HG03066 (cell line): ENCODE data around the gene HECW1.

ENCODE experiments used
- ATAC-seq: cut with Tn5 transposase; IDR thresholded peaks from one replicate; pipeline ENCODE4 v1.9.1; 2021; ENCODE audit warnings: low read depth; ENCODE audit not compliant: unreplicated experiment

The HECW1 gene

DNA sequence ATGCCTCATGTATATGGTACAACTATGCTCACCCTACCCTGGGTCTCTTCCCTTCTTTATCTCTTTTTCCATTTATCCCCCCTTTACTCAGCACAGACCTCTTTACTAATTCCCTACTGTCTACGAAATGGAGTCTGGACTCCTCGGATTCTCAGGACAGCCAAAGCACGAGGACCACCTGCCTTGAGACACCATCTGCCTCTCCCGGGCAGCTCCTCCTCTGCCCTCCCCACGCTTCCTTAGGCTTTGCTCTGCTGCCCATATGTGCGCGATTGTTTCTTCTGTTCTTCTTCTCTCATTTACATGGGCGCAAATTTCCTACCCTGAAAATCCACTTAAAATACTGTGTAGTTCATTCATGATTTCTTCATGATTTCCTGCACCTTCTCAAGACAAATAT, 407.8 kb downstream of the HECW1 start:
- ATAC-seq: no peak

DNA sequence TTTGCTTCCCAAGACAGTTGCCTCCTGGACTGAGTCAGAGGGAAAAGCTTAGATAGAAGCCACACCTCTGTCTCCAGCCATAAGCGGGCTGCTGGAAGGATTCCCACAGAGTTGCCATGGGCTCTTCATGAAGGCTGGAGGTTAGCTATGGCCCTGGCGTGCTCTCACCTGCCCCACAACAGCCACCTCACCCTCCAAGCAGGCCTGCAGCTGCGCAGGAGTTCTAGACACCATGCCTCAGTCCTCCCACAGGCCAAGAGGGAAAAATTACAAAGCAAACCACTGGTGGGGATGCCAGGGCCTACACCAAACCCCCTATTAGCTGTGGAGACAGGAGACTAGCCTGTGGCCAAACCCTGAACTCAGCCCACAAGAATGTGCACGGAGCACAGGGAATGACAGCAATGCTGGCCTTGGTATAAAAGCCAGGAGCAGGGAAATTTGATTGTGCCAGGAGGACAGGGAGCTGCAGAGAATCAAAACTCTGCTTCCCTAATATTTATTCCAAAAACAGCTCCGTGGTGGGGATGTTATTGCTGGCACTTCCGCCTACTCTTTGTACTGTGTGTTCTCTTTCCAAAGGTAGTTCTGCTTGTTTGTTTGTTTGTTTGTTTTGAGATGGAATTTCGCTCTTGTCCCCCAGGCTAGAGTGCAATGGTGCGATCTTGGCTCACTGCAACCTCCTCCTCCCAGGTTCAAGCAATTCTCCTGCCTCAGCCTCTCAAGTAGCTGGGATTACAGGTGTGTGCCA, 410.1 kb downstream of the HECW1 start:
- ATAC-seq: no peak

- no peak for ATAC-seq
Observed at GRCh38 chr7:43528576-43529354, 416.3 kb downstream of the HECW1 start.

- no peak for ATAC-seq
Observed at GRCh38 chr7:43530553-43531410, 418.3 kb downstream of the HECW1 start.

DNA sequence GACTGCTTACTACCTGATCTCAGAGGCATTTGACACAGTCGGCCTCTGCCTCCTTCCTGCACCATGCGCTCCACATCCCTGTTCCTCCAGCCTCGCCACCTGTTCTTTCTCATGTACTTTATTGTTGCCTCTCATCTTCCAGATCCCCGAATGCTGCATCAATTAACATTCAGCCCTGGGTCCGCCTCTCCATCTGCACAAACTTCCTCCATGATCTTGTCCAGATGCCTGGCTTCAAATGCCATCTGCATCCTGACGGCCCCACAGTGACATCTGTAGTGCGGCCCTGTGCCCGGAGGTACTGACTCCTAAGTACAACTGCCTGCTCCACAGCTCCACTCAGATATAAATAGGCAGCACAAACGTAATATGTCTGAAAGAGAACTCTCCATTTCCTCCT, 419.3 kb downstream of the HECW1 start:
- ATAC-seq: no peak

DNA sequence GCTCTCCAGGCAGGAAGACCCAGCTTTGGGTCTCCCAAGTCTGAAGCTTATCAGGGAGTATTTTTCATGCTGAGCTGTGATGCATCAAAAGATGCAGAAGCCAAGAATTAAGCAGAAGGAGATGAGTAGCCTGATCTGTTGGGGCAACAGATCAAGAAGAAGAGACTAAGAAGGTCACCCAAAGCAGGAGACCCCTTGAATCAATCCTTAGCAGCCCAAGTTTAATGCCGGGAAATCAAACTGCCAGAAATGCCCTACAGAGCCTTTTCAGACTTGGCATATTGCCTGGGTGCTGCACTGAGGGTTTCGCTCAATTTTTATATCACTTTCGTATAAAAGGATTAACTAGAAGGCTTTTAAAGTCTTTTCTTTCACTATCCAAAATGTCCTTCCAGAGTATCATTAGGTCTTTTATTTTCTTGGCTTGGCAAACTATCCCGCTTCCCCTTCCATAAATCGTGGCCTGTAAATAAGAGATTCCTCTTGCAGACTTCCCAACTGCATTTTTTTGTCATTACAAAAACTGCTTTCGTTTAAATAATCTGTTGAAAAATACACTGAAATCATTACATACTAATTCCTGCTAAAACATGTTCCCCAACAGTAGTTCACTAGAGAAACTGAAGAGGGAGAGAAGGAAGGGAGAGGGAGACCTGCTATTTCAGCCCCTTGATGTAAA, 421.5 kb downstream of the HECW1 start:
- ATAC-seq: no peak

GRCh38 chr7:43535031-43535451, 422.6 kb downstream of the HECW1 start:
- no peak for ATAC-seq

DNA sequence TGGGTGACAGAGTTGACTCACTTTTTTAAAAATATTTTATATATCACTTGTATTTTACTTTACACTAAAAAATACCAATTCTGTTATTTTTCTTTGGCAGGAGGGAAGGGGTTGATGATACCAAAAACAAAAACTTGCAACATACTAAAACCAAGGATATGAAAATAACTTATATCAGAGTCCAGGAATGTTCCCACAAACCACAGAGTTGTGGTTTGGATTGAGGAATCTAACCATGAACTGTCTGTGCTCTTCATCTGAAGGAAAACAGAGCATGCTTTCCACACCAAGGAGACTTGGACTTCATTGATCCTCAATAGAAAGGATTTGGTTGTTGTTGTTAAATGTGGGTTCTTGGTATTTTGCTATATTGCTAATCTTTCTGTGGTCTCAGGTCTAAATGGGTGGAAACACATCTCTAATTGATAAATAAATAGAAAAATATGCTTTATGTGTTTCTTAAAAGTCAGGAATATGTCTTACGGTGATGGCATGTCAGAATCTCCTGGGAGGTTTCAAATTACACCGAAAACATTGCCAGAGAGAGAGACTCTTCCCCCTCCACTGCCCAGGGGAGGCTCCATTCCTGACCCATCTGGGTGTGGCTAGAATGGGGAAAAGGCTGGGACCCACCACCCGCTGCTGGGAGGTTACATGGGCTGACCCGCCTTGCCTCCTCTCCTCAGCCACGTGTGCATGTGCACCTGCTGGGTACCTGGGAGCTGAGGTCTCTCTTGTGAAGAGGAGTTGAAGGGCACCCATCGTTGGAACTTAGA, 423.6 kb downstream of the HECW1 start:
- no peak for ATAC-seq

GRCh38 chr7:43536773-43537172, 424.3 kb downstream of the HECW1 start:
- no peak for ATAC-seq

DNA sequence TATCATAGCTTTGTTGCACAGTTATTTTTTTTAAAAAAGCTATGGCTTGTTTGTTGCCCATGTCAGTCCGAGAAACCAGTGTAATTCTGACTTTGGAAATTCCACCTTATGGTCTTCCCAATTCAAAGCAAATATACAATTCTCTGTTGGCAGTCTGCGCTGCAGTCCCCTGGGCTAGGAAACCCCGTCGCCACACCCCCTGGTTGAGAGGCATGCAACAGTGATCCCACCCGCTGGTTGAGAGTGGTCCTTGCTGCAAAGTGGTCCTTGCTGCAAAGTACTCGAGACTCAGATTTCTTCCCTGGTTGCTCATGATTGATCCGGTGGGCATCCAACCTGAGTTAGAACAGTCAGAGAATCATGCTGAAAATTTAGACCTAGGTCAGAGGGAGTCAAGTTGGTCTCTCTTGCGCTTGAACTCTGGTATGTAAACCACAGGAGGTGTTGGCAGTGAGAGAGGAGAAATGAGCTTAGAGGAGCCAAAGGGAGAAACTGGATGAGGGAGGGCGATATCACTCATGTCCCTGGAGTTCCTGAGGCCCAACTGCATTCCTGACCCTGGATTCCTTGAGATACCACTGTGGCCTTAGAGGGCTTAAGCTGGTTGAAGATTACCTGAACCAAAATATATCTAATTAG, 425.4 kb downstream of the HECW1 start:
- ATAC-seq: no peak

DNA sequence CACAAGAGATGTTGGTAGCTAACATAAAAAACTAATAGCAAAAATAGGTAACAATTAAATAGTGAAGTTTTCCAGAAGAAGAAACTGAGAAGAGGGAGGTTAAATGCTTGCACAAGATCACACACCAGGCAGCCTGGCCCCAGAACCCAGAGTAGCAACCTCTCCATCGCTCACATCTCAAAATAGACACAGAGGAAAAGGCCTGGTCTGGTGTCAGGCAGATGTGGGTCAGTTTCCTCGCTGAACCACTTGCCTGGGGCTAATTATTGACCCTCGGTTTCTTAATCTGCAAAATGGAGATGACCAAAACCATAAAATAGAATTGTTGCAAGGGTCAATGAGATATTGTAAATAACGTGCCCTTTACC, 425.9 kb downstream of the HECW1 start:
- ATAC-seq: no peak

- no peak for ATAC-seq
Observed at GRCh38 chr7:43540471-43540870, 428.0 kb downstream of the HECW1 start.

DNA sequence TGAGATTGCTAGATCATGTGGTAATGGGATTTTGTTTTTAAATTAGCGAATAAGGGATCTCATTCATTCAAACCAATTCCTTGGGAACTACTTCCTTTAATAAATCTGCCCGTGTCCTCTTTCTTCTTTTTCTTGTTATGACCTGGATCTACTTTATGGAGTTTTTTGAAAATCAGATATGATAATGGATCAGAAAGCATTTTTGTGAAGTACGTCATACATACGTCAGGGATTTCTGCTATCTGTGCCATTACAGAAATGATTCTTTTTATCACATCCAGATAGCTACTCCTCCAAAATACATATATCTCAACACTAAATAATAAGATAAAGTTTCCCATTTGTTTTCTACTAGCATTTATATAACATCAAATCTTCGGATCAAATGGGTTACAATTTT, 430.3 kb downstream of the HECW1 start:
- no peak for ATAC-seq

GRCh38 chr7:43546231-43546630, 433.8 kb downstream of the HECW1 start:
- no peak for ATAC-seq

DNA sequence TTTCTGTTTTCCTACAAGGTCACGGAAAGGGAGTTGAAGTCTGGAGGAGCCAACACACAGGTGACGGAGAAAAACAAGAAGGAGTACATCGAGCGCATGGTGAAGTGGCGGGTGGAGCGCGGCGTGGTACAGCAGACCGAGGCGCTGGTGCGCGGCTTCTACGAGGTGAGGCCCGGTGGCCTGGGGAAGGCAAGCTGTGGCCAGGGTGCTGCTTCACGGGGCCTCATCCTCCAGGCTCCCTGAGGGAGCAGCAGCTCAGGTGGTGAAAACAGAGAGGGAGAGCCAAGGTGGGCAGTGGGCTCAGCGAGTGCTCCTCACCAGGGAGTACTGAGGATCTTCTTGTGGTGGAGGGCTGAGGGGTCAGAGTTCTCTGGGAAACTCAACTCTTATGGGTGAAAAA, 438.0 kb downstream of the HECW1 start:
- ATAC-seq: no peak

DNA sequence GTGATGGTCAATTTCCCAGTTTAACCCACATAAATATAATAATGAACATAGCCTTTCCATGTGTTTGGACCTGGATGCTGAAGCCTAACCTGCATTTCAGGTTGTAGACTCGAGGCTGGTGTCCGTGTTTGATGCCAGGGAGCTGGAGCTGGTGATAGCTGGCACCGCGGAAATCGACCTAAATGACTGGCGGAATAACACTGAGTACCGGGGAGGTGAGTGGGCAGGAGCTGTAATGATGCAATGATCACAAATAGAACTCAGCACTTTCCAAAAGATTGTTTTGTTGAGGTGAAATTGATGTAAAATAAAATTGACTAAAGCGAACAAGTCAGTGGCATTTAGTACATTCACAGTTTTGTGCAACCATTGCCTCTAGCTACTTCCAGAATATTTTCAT, 439.7 kb downstream of the HECW1 start:
- ATAC-seq: no peak

DNA sequence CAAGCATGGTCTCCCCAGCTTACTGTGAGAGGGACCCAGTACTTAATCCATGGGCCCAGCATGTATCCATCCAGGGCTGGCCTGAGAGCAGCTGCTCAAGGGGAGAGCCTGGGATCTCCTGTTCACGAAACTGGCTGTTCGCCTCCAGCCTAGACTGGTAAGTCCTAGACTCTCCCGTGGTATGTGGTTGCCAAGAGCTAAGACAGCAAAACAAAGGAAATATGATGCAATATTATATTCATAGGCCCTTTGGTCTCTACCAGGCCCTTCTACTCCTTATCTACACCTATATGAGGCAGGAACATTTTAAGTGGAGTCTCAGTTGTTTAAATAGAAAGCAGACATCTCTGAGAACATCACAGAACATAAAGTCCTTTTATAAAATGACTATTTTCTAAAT, 441.6 kb downstream of the HECW1 start:
- no peak for ATAC-seq

DNA sequence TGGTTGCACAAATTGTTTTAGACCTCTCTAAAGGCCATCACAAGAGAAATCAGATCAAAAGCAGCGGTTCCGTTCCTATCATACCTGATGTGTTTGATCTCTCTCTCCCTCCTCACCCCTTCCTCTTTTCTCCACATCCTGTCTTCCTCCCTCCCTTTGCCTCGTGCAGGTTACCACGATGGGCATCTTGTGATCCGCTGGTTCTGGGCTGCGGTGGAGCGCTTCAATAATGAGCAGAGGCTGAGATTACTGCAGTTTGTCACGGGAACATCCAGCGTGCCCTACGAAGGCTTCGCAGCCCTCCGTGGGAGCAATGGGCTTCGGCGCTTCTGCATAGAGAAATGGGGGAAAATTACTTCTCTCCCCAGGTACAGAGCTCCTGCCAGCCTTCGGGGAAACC, 442.0 kb downstream of the HECW1 start:
- ATAC-seq: no peak

GRCh38 chr7:43557831-43558495, 445.5 kb downstream of the HECW1 start:
- no peak for ATAC-seq
